ENCODE measurements around the gene MAP9.
"Not testable (repeated sequence)": the region's sequence is repeated elsewhere in the genome, so short reads cannot be mapped to it uniquely, and the experiment has no call there.

Gene MAP9

GRCh38 chr4:155376387-155377268 lies at the start of gene MAP9:
Gene MAP9, minus strand, starts transcription at chr4:155376965. Its CDS starts 1,115 bp downstream, at chr4:155375850.
- DNase-seq: peak; percentile 78

GRCh38 chr4:155424778-155425177 lies 48.0 kb upstream of the MAP9 start:
- not testable (repeated sequence) for DNase-seq

- DNase-seq: no peak
Measured at GRCh38 chr4:155423671-155424070, 46.9 kb upstream of the MAP9 start.

- DNase-seq: no peak
Measured at GRCh38 chr4:155419266-155419665, 42.5 kb upstream of the MAP9 start.

GRCh38 chr4:155415662-155416061 lies 38.9 kb upstream of the MAP9 start:
- no peak for DNase-seq

- no peak for DNase-seq
Measured at GRCh38 chr4:155413451-155413850, 36.7 kb upstream of the MAP9 start.

GRCh38 chr4:155411546-155411945 lies 34.8 kb upstream of the MAP9 start:
- no peak for DNase-seq

- DNase-seq: no peak
Measured at GRCh38 chr4:155408796-155409195, 32.0 kb upstream of the MAP9 start.

- DNase-seq: no peak
Measured at GRCh38 chr4:155407480-155407879, 30.7 kb upstream of the MAP9 start.

- no peak for DNase-seq
Measured at GRCh38 chr4:155405059-155405458, 28.3 kb upstream of the MAP9 start.

GRCh38 chr4:155403886-155404285 lies 27.1 kb upstream of the MAP9 start:
- peak; percentile 24 for DNase-seq

- no peak for DNase-seq
Measured at GRCh38 chr4:155402941-155403340, 26.2 kb upstream of the MAP9 start.

GRCh38 chr4:155400893-155401292 lies 24.1 kb upstream of the MAP9 start:
- DNase-seq: no peak

- DNase-seq: no peak
Measured at GRCh38 chr4:155399974-155400697, 23.4 kb upstream of the MAP9 start.

GRCh38 chr4:155392481-155393184 lies 15.9 kb upstream of the MAP9 start:
- no peak for DNase-seq

GRCh38 chr4:155391932-155392331 lies 15.2 kb upstream of the MAP9 start:
- DNase-seq: no peak

GRCh38 chr4:155388162-155388561 lies 11.4 kb upstream of the MAP9 start:
- DNase-seq: no peak

- no peak for DNase-seq
Measured at GRCh38 chr4:155383541-155383940, 6.8 kb upstream of the MAP9 start.

- DNase-seq: no peak
Measured at GRCh38 chr4:155377276-155377675, 511 bp upstream of the MAP9 start.

GRCh38 chr4:155371432-155372043 lies 5.2 kb downstream of the MAP9 start:
- DNase-seq: no peak

GRCh38 chr4:155367608-155368007 lies 9.2 kb downstream of the MAP9 start:
- DNase-seq: no peak

GRCh38 chr4:155353923-155354540 lies 22.7 kb downstream of the MAP9 start:
- no peak for DNase-seq

- DNase-seq: no peak
Measured at GRCh38 chr4:155342142-155342541, 34.6 kb downstream of the MAP9 start.
